Thoracic aorta (tissue), 2 donors: ENCODE results near the gene KSR1. TPM values are rescaled to one million over a fixed set of nuclear protein-coding genes. Genes with fewer than 3 reads are reported as not detected.

Source experiments
- ATAC-seq: fragments of 150-250 bp; one replicate; pipeline ENCODE4 v1.8.0; 2017; ENCODE audit warnings: low read depth; ENCODE audit not compliant: insufficient number of reproducible peaks, low FRiP score
- DNase-seq: peaks from one replicate; pipeline ENCODE4 v3.0.0-alpha.2; 2020; ENCODE audit warnings: low spot score
- H3K27ac ChIP-seq, 2 donors: fragments of 200-600 bp; sonication (generic); 1 replicate in 1 of 2; 2 replicates in 1 of 2; pipeline ENCODE4 v1.5.1; 2016; ENCODE audit warnings: mild to moderate bottlenecking in 2 of 2, moderate library complexity in 2 of 2
- H3K27me3 ChIP-seq: fragments of 200-600 bp; sonication (generic); replicated peaks from 2 replicates; pipeline ENCODE4 v1.6.0; 2016; ENCODE audit warnings: mild to moderate bottlenecking; ENCODE audit not compliant: insufficient read depth
- H3K36me3 ChIP-seq: fragments of 200-600 bp; sonication (generic); one replicate; pipeline ENCODE4 v1.5.1; 2016
- H3K4me1 ChIP-seq, 2 donors: fragments of 200-600 bp; sonication (generic); 1 replicate in 1 of 2; 2 replicates in 1 of 2; pipeline versions ENCODE4 v1.5.1 to v1.6.0; 2016; ENCODE audit warnings: low read depth in 2 of 2, mild to moderate bottlenecking in 1 of 2; ENCODE audit not compliant: control insufficient read depth in 1 of 2
- H3K4me3 ChIP-seq: fragments of 200-600 bp; sonication (generic); 2 replicates; pipeline ENCODE4 v1.5.1; 2016; ENCODE audit warnings: mild to moderate bottlenecking
- H3K9me3 ChIP-seq: fragments of 200-600 bp; sonication (generic); 2 replicates; pipeline ENCODE4 v1.5.1; 2016
- total RNA-seq, 2 donors: library from RNA; depleted of rRNA; stranded (reverse); fragments of >200 nt; gene quantifications; one replicate each; pipeline versions ENCODE4 v1.1.0 to v1.2.3, GENCODE V29; 2016
- TF ChIP-seq, protein P1 (sequence below): fragments of 200-600 bp; sonication (generic); IDR thresholded peaks from one replicate; pipeline ENCODE4 v1.5.1; 2019; ENCODE audit warnings: antibody characterized with exemption

Gene KSR1
- total RNA-seq, 2 donors from 2014 or later = 17.6 to 46.0 TPM

DNA sequence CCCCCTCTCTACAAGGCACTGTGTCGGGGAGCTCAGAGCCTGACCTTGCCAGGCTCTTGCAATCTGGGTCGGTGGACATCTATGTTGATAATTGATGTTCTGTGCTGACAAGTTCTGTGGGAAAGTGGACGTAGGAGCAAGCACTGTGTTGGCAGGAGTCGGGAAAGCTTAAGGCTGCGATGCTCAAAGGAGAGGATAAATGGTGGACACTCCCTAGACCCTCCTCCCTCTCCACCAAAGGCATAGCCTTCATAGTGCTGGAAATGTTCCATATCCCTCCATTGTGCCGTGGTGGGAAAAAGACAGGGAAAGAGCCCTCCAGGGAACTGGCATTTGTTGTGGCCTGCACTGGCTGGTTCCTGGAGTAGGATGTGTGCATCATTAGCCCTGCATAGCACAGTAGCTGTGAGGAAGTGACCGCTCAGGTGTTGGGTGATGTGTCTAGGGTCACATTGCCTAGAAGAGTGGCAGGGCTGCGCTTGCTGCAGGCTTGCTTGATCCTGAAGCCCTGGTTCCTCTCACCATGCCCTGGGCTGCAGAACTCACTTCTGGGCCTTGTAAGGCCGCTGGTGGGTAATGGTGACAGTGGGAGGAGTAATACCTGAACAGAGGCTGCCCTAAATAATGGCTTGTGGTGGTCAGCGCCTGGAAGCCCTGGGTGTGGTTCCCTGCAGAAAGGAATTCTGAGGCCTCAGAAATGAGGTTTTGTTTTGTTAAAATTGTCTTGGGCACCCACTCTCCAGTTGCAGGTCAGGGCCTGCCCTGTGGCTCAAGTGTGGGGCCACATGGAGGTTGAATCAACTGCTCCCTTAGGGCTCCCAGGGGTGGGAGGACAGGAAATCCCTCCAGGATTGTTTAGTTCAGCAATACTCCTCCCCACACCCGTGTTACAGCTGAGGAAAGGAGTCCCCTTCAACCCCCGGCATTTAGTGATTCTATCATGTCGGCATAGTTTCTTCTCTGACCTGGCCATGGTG, 62.6 kb downstream of the KSR1 start:
- H3K27ac ChIP-seq = no peak overlapping the region
- no peaks in the 10 kb centered on the region for H3K27me3 ChIP-seq
- H3K4me3 ChIP-seq = no peak overlapping the region
- no peaks in the 10 kb centered on the region for H3K9me3 ChIP-seq
- H3K4me1 ChIP-seq = no peaks in the 10 kb centered on the region
- ATAC-seq = no peak
- H3K36me3 ChIP-seq = no peaks in the 10 kb centered on the region
- TF ChIP-seq, protein P1, sequence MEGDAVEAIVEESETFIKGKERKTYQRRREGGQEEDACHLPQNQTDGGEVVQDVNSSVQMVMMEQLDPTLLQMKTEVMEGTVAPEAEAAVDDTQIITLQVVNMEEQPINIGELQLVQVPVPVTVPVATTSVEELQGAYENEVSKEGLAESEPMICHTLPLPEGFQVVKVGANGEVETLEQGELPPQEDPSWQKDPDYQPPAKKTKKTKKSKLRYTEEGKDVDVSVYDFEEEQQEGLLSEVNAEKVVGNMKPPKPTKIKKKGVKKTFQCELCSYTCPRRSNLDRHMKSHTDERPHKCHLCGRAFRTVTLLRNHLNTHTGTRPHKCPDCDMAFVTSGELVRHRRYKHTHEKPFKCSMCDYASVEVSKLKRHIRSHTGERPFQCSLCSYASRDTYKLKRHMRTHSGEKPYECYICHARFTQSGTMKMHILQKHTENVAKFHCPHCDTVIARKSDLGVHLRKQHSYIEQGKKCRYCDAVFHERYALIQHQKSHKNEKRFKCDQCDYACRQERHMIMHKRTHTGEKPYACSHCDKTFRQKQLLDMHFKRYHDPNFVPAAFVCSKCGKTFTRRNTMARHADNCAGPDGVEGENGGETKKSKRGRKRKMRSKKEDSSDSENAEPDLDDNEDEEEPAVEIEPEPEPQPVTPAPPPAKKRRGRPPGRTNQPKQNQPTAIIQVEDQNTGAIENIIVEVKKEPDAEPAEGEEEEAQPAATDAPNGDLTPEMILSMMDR = no peak
- no peak for DNase-seq

DNA sequence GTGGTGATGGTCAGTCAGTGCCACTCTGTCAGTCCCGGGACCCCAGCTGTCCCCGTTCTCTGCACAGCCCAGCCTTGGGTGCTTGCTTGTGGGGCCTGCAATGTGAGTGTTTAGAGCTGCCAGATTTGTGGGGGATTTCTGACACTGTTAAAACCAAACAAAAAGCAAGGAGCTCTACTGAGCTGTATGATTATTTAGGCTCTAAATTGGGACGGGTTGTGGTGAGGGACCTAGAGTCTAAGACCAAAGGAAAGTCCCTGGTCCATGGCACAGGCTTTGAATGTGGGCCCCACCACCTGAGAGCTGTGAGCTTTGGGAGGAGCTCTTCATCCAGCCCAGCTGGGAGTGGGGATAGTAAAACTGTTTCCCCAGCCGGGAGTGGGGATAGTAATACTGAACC, 63.3 kb downstream of the KSR1 start:
- Histone ChIP-seq H3K27ac (no peak overlapping the region), H3K36me3 (no peaks in the 10 kb centered on the region), H3K4me3 (no peak overlapping the region), H3K9me3 (no peaks in the 10 kb centered on the region), H3K4me1 (no peaks in the 10 kb centered on the region), H3K27me3 (no peaks in the 10 kb centered on the region)
- DNase-seq (no peak), ATAC-seq (no peak)
- TF ChIP-seq, protein P1 = no peak

DNA sequence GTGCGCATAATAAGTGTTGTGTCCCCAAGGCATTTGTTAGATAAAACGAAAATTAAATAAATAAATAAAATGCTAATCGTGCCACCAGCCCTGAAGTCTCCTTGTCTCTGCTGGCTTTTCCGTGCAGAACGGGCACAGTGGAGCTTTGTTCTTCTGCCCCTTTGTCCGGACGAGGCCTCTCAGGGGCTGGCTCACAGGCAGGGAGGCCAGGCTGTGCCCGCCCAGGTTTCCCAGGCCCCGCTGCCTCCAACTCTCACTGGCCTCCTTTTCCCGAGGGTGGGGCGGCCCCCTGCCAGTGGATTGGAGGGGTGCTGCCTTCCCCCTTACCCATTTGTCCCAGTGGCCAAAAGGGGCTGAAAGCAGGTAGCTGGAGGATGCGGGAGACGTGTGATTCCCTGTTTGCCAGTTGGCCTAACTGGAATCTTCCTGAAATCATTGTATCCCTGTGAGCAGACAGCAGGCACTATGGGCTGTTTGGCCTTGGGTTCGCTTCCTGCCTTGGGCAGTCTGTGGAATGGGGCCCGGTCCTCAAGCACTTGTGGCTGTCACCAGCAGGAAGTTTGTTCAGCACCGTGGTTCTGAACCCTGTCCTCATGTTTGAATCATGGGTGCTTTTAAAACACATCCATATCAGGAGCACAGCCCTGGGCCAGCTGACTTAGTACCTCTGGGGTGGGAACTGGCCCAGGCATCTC, 64.4 kb downstream of the KSR1 start:
- Histone ChIP-seq H3K4me3 (no peak overlapping the region), H3K4me1 (no peaks in the 10 kb centered on the region), H3K9me3 (no peaks in the 10 kb centered on the region), H3K36me3 (no peaks in the 10 kb centered on the region), H3K27me3 (no peaks in the 10 kb centered on the region), H3K27ac (no peak overlapping the region)
- TF ChIP-seq, protein P1 = no peak
- ATAC-seq = no peak
- no peak for DNase-seq

DNA sequence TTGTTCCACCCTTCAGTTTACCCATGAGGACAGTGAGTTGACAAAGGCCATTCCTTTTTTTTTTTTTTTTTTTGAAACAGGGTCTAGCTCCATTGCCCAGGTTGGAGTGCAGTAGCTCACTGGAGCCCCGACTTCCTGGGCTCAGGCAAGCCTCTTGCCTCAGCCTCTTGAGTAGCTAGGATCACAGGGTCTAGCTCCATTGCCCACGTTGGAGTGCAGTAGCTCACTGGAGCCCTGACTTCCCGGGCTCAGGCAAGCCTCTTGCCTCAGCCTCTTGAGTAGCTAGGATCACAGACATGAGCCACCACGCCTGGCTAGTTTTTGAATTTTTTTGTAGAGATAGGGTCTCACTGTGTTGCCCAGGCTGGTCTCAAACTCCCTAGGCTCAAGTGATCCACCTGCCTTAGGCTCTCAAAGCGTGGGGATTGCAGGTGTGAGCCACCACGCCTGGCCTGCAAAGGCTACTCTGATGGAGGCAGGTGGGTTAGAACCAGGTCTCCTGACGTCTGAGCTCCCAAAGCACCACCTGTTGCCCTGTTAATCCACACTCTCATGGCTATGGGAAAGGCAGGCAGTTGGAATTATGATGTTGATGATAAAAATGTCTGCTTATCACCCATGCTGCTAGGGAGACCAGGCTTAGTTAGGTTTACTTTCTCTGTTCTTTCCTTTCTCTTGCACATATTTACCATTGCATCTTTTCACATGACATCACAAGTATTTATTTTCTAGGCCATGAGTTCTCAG, 65.2 kb downstream of the KSR1 start:
- TF ChIP-seq, protein P1 = no peak
- no peaks in the 10 kb centered on the region for H3K27me3 ChIP-seq
- no peak overlapping the region for H3K4me3 ChIP-seq
- ATAC-seq (no peak), DNase-seq (no peak)
- H3K9me3 ChIP-seq = no peaks in the 10 kb centered on the region
- no peaks in the 10 kb centered on the region for H3K4me1 ChIP-seq
- H3K27ac ChIP-seq = no peak overlapping the region
- no peaks in the 10 kb centered on the region for H3K36me3 ChIP-seq
